ENCODE data around the gene NAT9. TPM values are rescaled to one million over a fixed set of nuclear protein-coding genes. Genes with fewer than 3 reads are reported as not detected.

The NAT9 gene
- total and polyA plus RNA-seq, 2 experiments from 2014 or later: 29.2 to 34.8 TPM

GRCh38 chr17:74792586-74793105 is 16.5 kb upstream of the NAT9 start:
- DNase-seq (ENCODE audit: low spot score): no peak
- H3K36me3 ChIP-seq (replicated peaks; ENCODE audit: insufficient read depth, low read depth): no peaks in the 10 kb centered on the region

GRCh38 chr17:74790161-74791058 is 14.3 kb upstream of the NAT9 start:
- Histone ChIP-seq H3K27me3 (no peaks in the 10 kb centered on the region), H3K9me2 (replicated peaks; ENCODE audit: insufficient read depth) (no peaks in the 10 kb centered on the region), H3K79me2 (no peaks in the 10 kb centered on the region), H2AFZ (no peak overlapping the region), H4K20me1 (ENCODE audit: insufficient read depth, poor library complexity, severe bottlenecking) (no peaks in the 10 kb centered on the region), H3K4me1 (ENCODE audit: insufficient read depth) (no peaks in the 10 kb centered on the region), H3K9me3 (ENCODE audit: low read depth) (no peaks in the 10 kb centered on the region), H3K36me3 (replicated peaks; ENCODE audit: insufficient read depth, low read depth) (no peaks in the 10 kb centered on the region), H3K27ac (no peak overlapping the region), H3K4me2 (no peak overlapping the region), H3K4me3 (no peak overlapping the region)
- TF ChIP-seq EZH2phosphoT487 (IDR thresholded peaks at IDR 0.05; ENCODE audit: low read depth, severe bottlenecking, unreplicated experiment) (no peak), CTCF (IDR thresholded peaks at IDR 0.05; ENCODE audit: poor library complexity) (no peak), EZH2 (IDR thresholded peaks at IDR 0.05; ENCODE audit: borderline replicate concordance) (no peak)
- 92% methylated on average over 21 of the region's 21 CpGs for WGBS (ENCODE audit: low lambda C conversion rate, missing lambda C conversion rate)
- no peak for DNase-seq (ENCODE audit: low spot score)

More at GRCh38 chr17:74792586-74793105, 16.5 kb upstream of the NAT9 start:
- Histone ChIP-seq H2AFZ (no peak overlapping the region), H4K20me1 (ENCODE audit: insufficient read depth, poor library complexity, severe bottlenecking) (no peaks in the 10 kb centered on the region), H3K9me3 (ENCODE audit: low read depth) (no peaks in the 10 kb centered on the region), H3K4me1 (ENCODE audit: insufficient read depth) (no peaks in the 10 kb centered on the region), H3K4me3 (no peak overlapping the region), H3K27me3 (no peaks in the 10 kb centered on the region), H3K4me2 (no peak overlapping the region), H3K27ac (no peak overlapping the region), H3K79me2 (no peaks in the 10 kb centered on the region), H3K9me2 (replicated peaks; ENCODE audit: insufficient read depth) (no peaks in the 10 kb centered on the region)
- WGBS (ENCODE audit: low lambda C conversion rate, missing lambda C conversion rate): 95% methylated on average over 12 of the region's 12 CpGs
- TF ChIP-seq EZH2 (IDR thresholded peaks at IDR 0.05; ENCODE audit: borderline replicate concordance) (no peak), EZH2phosphoT487 (IDR thresholded peaks at IDR 0.05; ENCODE audit: low read depth, severe bottlenecking, unreplicated experiment) (no peak), CTCF (IDR thresholded peaks at IDR 0.05; ENCODE audit: poor library complexity) (no peak)

- no peaks in the 10 kb centered on the region for H3K9me2 ChIP-seq (replicated peaks; ENCODE audit: insufficient read depth)
- H3K4me1 ChIP-seq (ENCODE audit: insufficient read depth): no peaks in the 10 kb centered on the region
- no peaks in the 10 kb centered on the region for H3K36me3 ChIP-seq (replicated peaks; ENCODE audit: insufficient read depth, low read depth)
- no peak overlapping the region for H3K4me2 ChIP-seq
- H3K9me3 ChIP-seq (ENCODE audit: low read depth): no peaks in the 10 kb centered on the region
- no peak for DNase-seq (ENCODE audit: low spot score)
- TF ChIP-seq EZH2 (IDR thresholded peaks at IDR 0.05; ENCODE audit: borderline replicate concordance) (no peak), CTCF (IDR thresholded peaks at IDR 0.05; ENCODE audit: poor library complexity) (no peak), EZH2phosphoT487 (IDR thresholded peaks at IDR 0.05; ENCODE audit: low read depth, severe bottlenecking, unreplicated experiment) (no peak)
- WGBS (ENCODE audit: low lambda C conversion rate, missing lambda C conversion rate): 92% methylated on average over 16 of the region's 16 CpGs
- H2AFZ ChIP-seq: no peak overlapping the region
- peaks cover 2% of the 10 kb centered on the region for H3K79me2 ChIP-seq
- H3K27ac ChIP-seq: no peak overlapping the region
- H3K4me3 ChIP-seq: no peak overlapping the region
- H3K27me3 ChIP-seq: no peaks in the 10 kb centered on the region
- no peaks in the 10 kb centered on the region for H4K20me1 ChIP-seq (ENCODE audit: insufficient read depth, poor library complexity, severe bottlenecking)
These were observed 10.4 kb upstream of the NAT9 start for GRCh38 chr17:74786431-74787055.
